ENCODE measurements around the gene IFNL2. TPM values are rescaled to one million over a fixed set of nuclear protein-coding genes. Genes with fewer than 3 reads are reported as not detected.

Gene IFNL2
- total and polyA plus RNA-seq, 9 of the 15 experiments (the other 6 are each of a cell fraction or from before 2014, with no cell fraction given), result not detected

DNA sequence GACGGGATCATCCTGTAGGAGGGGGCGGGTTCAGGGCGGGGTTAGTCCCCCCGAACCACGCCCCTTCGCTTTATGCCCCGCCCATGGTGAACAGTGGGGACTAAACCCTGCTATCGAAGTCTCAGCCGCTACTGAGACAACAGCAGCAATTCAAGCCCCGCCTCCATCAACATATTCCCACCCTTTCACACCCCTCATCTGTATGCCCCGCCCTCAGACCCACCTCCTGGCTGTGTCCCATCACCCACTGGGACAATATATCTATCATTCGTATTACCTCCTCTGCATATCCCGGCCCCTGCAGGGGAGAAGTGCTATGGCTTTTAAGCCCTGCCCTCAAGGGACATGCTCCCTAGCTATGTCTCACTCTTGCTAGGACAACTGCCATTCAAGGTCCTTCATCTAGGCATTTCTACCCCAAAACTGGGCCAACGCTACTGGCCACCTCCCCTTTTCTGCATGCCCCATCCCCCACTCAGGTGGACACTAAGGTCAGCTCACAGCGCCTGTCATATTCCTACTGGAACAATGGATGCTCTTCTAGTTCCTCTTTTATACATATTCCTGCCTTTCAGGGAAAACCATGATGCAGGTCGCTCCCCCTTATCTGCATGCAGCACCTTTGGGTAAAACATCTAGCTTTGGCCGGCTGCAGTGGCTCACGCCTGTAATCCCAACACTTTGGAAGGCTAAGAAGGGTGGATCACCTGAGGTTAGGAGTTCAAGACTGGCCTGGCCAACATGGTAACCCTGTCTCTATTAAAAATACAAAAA, 40.5 kb downstream of the IFNL2 start (continued):
- TF ChIP-seq RERE (CRISPR knock-in tag; IDR thresholded peaks at IDR 0.05; ENCODE audit: borderline replicate concordance), result no peak
- TF ChIP-seq ZNF217 (CRISPR knock-in tag; IDR thresholded peaks at IDR 0.05), result no peak
- TF ChIP-seq MLLT1 (IDR thresholded peaks at IDR 0.05), result no peak
- no peak for TF ChIP-seq ZFX (CRISPR knock-in tag; IDR thresholded peaks at IDR 0.05)
- TF ChIP-seq HMG20B (CRISPR knock-in tag; IDR thresholded peaks at IDR 0.05), result no peak
- TF ChIP-seq SRF (CRISPR knock-in tag; IDR thresholded peaks at IDR 0.05), result no peak
- no peak for TF ChIP-seq CEBPB (tag; IDR thresholded peaks at IDR 0.05)
- no peak for TF ChIP-seq RUNX1 (IDR thresholded peaks at IDR 0.05; ENCODE audit: low read depth)
- TF ChIP-seq PATZ1 (CRISPR knock-in tag; IDR thresholded peaks at IDR 0.05; ENCODE audit: borderline replicate concordance), result no peak
- no peak for TF ChIP-seq USF1 (CRISPR knock-in tag; IDR thresholded peaks at IDR 0.05)
- no peak for TF ChIP-seq BMI1 (IDR thresholded peaks at IDR 0.05; ENCODE audit: low read length)
- TF ChIP-seq ZNF239 (CRISPR knock-in tag; IDR thresholded peaks at IDR 0.05), result no peak
- no peak for TF ChIP-seq E2F1 (CRISPR knock-in tag; IDR thresholded peaks at IDR 0.05)
- TF ChIP-seq HDAC1 (IDR thresholded peaks at IDR 0.05), result no peak
- TF ChIP-seq SAFB (IDR thresholded peaks at IDR 0.05; ENCODE audit: borderline replicate concordance, low read depth, low read length), result no peak

Measured in K562 (cell line).